HG03575 (cell line): ENCODE data around the gene SYTL5.

Experiments
- ATAC-seq: cut with Tn5 transposase; IDR thresholded peaks from one replicate; pipeline ENCODE4 v1.9.1; 2021; ENCODE audit not compliant: unreplicated experiment, insufficient number of reproducible peaks, low FRiP score; ENCODE audit errors: extremely low read depth

SYTL5 gene

DNA sequence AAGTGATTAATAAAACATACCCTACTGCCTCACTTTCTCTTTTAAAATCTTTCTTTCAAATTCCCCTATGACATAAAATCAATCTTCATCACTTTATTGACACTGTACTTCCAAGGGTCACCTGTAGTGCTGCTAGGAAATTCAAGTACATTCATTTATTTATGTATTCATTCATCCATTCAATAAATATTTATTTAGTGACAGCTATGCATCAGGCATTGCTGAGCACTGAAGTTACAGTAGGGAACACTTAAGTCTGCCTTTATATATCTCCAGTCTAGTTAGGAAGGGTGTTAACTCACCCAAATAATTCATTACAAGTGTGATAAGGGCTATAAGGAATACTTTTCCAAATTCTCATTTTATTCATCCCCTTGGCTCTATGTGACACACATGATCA lies 2.3 kb downstream of the SYTL5 start:
- no peak for ATAC-seq

- no peak for ATAC-seq
These were observed 3.3 kb downstream of the SYTL5 start for GRCh38 chrX:38009641-38010040.

GRCh38 chrX:38018766-38019425 lies 12.5 kb downstream of the SYTL5 start:
- no peak for ATAC-seq

DNA sequence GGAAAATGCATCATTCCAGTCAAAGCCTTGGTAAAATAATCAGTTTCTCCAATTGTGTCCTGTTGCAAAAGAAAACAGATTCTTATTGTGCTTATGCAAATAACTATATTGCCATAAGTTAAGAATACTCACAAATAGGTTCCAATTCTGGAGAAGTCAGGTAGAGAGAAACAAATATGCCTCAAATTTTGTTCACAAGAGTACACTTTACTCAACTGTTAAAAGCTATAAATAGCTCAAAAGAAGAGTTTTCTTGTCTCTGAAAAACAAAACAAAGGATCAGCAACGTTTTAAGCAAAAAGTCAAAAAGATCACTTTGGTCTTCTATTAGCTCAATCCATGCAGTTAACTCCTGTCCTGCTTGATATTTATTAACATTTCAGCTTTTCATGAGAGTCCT lies 21.9 kb downstream of the SYTL5 start:
- ATAC-seq = no peak

DNA sequence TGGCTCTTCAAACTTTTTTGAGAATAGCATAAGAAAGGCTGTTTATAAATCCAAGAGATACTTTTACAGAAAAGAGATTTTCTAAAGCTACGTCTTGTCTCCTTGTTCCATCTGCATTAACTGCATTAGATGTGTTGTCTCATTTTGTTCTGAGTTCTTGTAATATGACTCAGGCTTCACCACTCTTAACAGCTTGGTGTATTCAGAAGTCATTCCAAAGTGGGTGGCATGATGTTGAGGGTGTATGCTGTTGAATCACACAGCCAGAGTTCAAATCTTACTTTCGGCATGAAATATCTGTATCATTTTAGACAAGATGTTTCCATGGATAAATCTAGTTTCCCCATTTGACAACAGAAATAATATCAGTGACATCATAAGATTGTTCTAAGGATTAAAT lies 30.1 kb downstream of the SYTL5 start:
- no peak for ATAC-seq

GRCh38 chrX:38038501-38038900 lies 32.1 kb downstream of the SYTL5 start:
- no peak for ATAC-seq

- ATAC-seq = no peak
These were observed 34.9 kb downstream of the SYTL5 start for GRCh38 chrX:38041237-38041636.

DNA sequence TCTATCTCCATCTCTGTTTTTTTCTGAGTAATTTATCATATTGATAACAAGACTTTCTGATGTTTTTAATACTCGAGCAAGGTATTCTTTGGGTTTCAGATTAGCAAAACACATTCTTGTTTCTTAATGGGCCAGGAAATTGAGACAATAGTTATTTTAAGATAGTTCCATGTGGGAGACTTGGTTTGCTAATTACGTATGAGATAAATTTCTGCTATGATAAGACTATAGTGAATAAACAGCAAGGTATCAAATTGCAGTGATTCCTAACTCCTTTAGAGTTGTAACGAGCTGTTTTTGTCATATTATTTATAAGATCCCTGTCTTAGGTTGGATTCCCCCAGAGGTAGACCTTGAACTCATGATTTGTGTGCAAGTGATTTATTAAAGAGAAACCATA lies 38.3 kb downstream of the SYTL5 start:
- ATAC-seq = no peak

DNA sequence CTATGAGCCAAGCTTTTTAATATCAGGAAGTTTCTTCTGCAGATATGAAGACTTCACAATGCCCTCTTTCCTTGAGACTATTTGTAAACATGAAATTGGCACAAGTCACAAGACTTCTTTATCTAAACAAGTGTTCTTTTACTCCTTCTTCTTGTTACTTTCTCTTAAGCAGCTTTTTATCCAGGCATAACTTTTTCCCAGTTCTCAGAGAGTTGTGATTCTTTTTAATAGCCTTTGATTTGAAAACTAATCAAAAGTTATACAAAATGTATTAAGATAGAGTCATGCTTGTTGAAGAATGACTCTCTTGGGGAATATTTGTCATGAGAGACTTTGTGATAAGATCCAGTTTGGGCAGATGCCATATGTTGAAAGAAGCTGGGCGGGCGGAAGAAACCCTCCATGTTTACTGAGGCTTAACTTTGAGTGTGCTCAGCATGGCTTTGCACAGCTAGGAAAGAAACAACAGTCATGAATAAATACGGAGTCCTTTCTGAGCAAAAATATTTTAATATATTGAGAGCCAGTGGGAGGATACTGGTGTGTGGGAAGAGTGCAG lies 39.3 kb downstream of the SYTL5 start:
- no peak for ATAC-seq

- ATAC-seq = no peak
These were observed 42.5 kb downstream of the SYTL5 start for GRCh38 chrX:38048886-38049285.

- ATAC-seq = no peak
These were observed 44.5 kb downstream of the SYTL5 start for GRCh38 chrX:38050806-38051205.

- no peak for ATAC-seq
These were observed 45.7 kb downstream of the SYTL5 start for GRCh38 chrX:38052096-38052495.

DNA sequence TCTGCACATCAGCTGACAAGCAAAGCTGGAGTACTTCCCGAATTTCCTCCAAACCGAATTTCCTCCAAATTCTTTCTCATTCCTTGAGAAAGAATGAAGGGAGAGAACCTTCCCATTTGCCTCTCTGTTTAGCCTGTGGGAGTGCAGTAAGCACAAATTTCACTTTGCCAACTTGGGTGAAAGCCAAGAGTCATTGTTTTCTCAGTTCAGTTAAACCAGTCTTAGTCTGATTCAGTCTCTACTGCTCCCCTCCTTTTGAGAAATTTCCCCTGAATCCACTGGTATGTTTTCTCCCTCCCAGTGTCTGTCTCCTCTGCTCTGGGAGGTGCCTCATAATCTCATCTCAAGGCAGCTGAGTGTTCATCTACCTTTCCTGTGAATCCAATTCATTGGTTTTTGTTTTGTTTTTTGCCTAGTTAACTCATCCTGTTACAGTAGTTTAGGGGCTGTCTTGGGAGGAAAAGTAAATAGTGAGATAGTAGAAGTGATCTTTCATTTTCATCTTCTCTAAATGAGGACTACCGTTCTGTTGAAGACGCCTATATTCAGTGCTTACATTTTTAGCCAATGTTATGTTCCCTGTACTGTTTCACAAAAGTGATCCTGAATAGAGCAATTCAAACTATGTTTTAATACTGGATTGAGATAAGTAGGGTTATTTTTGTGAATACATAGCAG lies 49.0 kb downstream of the SYTL5 start:
- no peak for ATAC-seq

- ATAC-seq = no peak
These were observed 54.1 kb downstream of the SYTL5 start for GRCh38 chrX:38060331-38060878.

- ATAC-seq = no peak
These were observed 55.0 kb downstream of the SYTL5 start for GRCh38 chrX:38061335-38061734.

DNA sequence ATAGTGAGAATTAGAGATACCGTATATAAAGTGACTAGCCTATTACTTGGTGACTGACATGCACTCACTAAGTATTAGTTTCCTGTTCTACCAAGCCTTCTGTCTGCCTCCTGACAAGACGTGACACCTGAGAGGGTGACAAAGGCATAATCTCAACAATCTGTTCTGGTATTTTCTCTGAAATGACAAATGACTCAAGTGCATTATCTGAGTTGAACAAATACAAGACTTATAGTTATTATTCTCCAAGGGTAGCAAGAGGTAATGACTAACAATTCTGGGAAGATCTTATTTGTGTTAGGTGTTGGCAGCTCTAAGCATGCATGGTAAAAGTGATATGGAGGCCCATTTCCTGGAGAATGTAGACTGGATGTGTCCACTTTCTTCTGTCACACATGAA lies 60.6 kb downstream of the SYTL5 start:
- ATAC-seq = no peak

- ATAC-seq = no peak
These were observed 62.9 kb downstream of the SYTL5 start for GRCh38 chrX:38069273-38069672.

DNA sequence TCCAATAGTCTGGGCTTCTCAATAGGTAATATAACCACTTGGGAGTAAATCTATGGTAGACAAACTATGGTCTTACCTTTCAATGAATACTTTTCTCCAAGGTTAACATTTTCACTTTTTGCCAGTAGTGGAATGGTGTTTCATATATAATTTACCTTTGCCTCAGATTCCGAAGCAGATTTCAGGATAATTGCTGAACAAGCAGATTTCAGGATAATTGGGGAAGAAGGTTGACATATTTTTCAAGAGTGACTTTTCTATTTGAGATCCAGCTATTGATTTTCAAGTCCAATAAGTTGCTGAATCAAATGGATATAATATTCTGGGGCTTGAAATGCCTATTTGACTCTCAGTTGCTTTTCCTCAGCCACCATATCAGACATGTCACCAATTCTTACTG lies 63.6 kb downstream of the SYTL5 start:
- ATAC-seq = no peak

- no peak for ATAC-seq
These were observed 73.1 kb downstream of the SYTL5 start for GRCh38 chrX:38079463-38079862.

- ATAC-seq = no peak
These were observed 74.5 kb downstream of the SYTL5 start for GRCh38 chrX:38080808-38081207.
